C4-2B (cell line): ENCODE measurements around the gene KCNA4.

Experiments used
- CTCF ChIP-seq: fragments of 450-650 bp; conservative IDR thresholded peaks from 2 replicates; pipeline ENCODE4 v1.5.1; 2017; ENCODE audit warnings: mild to moderate bottlenecking
- ZFX ChIP-seq: fragments of 450-650 bp; IDR thresholded peaks from 2 replicates; pipeline ENCODE4 v1.6.1; 2017

GRCh38 chr11:30045144-30045543 lies 28.3 kb upstream of the KCNA4 start:
- no peak for TF ChIP-seq CTCF
- no peak for TF ChIP-seq ZFX
